A549 (cell line): ENCODE data around the gene VSIR.

Experiments used
- CTCF ChIP-seq: fragments of >200 bp; sonication (Bioruptor Twin); formaldehyde crosslinking; IDR thresholded peaks from 3 replicates; pipeline ENCODE4 v1.5.1; 2016
- FOSB ChIP-seq: fragments of 250-450 bp; sonication (Bioruptor Pico); IDR thresholded peaks from 2 replicates; pipeline ENCODE4 v1.5.0; 2020; ENCODE audit warnings: mild to moderate bottlenecking, moderate library complexity
- MYC ChIP-seq: IDR thresholded peaks from 2 replicates; pipeline ENCODE4 v1.6.1; 2012; ENCODE audit warnings: mild to moderate bottlenecking, inconsistent platforms, low read length, improper control_type of control experiment, borderline replicate concordance
- NPAS2 ChIP-seq: fragments of 250-450 bp; sonication (Bioruptor Pico); IDR thresholded peaks from 2 replicates; pipeline ENCODE4 v1.8.0; 2022; ENCODE audit warnings: mild to moderate bottlenecking, moderate library complexity, borderline replicate concordance
- ZC3H11A ChIP-seq: fragments of 450-650 bp; IDR thresholded peaks from 2 replicates; pipeline ENCODE4 v1.6.1; 2014; ENCODE audit warnings: antibody characterized with exemption, mild to moderate bottlenecking
- ZFP36 ChIP-seq: fragments of 450-650 bp; IDR thresholded peaks from 2 replicates; pipeline ENCODE4 v1.6.1; 2014; ENCODE audit warnings: borderline replicate concordance; ENCODE audit not compliant: partially characterized antibody
- TF ChIP-seq, protein P1 (sequence below): fragments of 150-350 bp; IDR thresholded peaks from 2 replicates; pipeline ENCODE4 v1.6.1; 2014; ENCODE audit warnings: low read depth, mild to moderate bottlenecking, low read length

DNA sequence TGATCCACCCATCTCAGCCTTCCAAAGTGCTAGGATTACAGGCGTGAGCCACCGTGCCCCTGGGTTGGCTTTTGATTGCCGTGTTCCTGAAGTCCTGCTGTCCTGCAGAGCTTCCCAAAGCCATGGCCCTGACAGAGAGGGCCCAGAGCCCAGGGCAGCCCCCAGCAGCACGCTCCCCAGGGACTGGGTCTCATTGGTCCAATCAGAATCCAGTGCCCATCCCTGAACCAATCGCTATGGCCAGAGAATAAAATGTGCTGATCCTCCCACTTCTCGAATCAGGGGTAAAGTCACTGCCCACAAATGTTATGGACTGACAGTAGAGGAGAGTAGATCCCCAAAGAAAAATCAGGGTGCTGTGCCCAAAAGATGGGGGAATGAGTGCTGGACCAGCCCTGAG lies 48.8 kb downstream of the VSIR start:
- TF ChIP-seq ZFP36 (no peak), CTCF (no peak), FOSB (no peak), MYC (no peak), ZC3H11A (no peak), NPAS2 (no peak)
- TF ChIP-seq, protein P1, sequence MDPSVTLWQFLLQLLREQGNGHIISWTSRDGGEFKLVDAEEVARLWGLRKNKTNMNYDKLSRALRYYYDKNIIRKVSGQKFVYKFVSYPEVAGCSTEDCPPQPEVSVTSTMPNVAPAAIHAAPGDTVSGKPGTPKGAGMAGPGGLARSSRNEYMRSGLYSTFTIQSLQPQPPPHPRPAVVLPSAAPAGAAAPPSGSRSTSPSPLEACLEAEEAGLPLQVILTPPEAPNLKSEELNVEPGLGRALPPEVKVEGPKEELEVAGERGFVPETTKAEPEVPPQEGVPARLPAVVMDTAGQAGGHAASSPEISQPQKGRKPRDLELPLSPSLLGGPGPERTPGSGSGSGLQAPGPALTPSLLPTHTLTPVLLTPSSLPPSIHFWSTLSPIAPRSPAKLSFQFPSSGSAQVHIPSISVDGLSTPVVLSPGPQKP, result no peak
